IMR-90 (cell line): ENCODE measurements around the gene FAM83E. TPM values are rescaled to one million over a fixed set of nuclear protein-coding genes. Genes with fewer than 3 reads are reported as not detected.

Experiments
- ATAC-seq: fragments of 200-7000 bp; cut with Tn5 transposase; 2 replicates; pipeline ENCODE4 v1.9.1; 2020; ENCODE audit warnings: low read depth, mild to moderate bottlenecking, moderate library complexity
- BruUV-seq: library from RNA; stranded (reverse); fragments of 400-500 nt; replicated peaks from 2 replicates; lab custom pipeline; 2021; lab: Mats Ljungman, UMichigan
- CTCF ChIA-PET: fragments of 300-600 bp; formaldehyde crosslinking; extraction: SDS; loops from one replicate; lab custom pipeline; 2021; ENCODE audit warnings: antibody characterized with exemption; lab: Yijun Ruan, JAX
- POLR2A ChIA-PET: fragments of 300-600 bp; sonication (Branson Sonifier 250); formaldehyde crosslinking; loops from one replicate; lab custom pipeline; 2022; ENCODE audit warnings: antibody characterized with exemption; ENCODE audit not compliant: unreplicated experiment; lab: Charles Lee
- DNase-seq: peaks from one replicate; pipeline ENCODE4 v3.0.0; 2013
- H2AFZ ChIP-seq: replicated peaks from 2 replicates; pipeline ENCODE3; 2013; ENCODE audit warnings: low read length, mild to moderate bottlenecking; ENCODE audit not compliant: poor library complexity
- H2AK5ac ChIP-seq: 2 replicates; pipeline ENCODE4 v1.6.1; 2013; ENCODE audit warnings: low read depth, low read length, inconsistent platforms
- H2AK9ac ChIP-seq: replicated peaks from 2 replicates; pipeline ENCODE3; 2013; ENCODE audit warnings: mild to moderate bottlenecking, low read depth, low read length, moderate library complexity; ENCODE audit not compliant: poor library complexity
- H2BK120ac ChIP-seq: 2 replicates; pipeline ENCODE4 v1.6.1; 2013; ENCODE audit warnings: low read depth, low read length, inconsistent platforms
- H2BK15ac ChIP-seq: 3 replicates; pipeline ENCODE4 v1.6.1; 2013; ENCODE audit warnings: low read depth, low read length, inconsistent platforms
- H2BK20ac ChIP-seq: 2 replicates; pipeline ENCODE4 v1.6.1; 2013; ENCODE audit warnings: low read depth, mild to moderate bottlenecking, inconsistent platforms, low read length, moderate library complexity
- H2BK5ac ChIP-seq: 2 replicates; pipeline ENCODE4 v1.6.1; 2013; ENCODE audit warnings: mild to moderate bottlenecking, low read depth, low read length, inconsistent platforms; ENCODE audit not compliant: poor library complexity, severe bottlenecking
- H3K14ac ChIP-seq: replicated peaks from 2 replicates; pipeline ENCODE4 v1.6.1; 2013; ENCODE audit warnings: low read depth, low read length, inconsistent platforms
- H3K18ac ChIP-seq: 2 replicates; pipeline ENCODE4 v1.6.1; 2013; ENCODE audit warnings: low read depth, low read length, control low read depth
- H3K23ac ChIP-seq: 2 replicates; pipeline ENCODE4 v1.6.1; 2013; ENCODE audit warnings: low read depth, low read length, inconsistent platforms
- H3K27ac ChIP-seq: 2 replicates; pipeline ENCODE4 v1.5.1; 2013; ENCODE audit warnings: mild to moderate bottlenecking, control low read depth, low read length; ENCODE audit not compliant: insufficient read depth
- H3K27me3 ChIP-seq: 2 replicates; pipeline ENCODE4 v1.6.1; 2013; ENCODE audit warnings: low read length; ENCODE audit not compliant: control insufficient read depth, insufficient read depth
- H3K36me3 ChIP-seq: 2 replicates; pipeline ENCODE4 v1.6.1; 2013; ENCODE audit warnings: low read length, mixed read lengths; ENCODE audit not compliant: control insufficient read depth, insufficient read depth
- H3K4ac ChIP-seq: 2 replicates; pipeline ENCODE4 v1.6.1; 2013; ENCODE audit warnings: low read depth, low read length, inconsistent platforms
- H3K4me1 ChIP-seq: 2 replicates; pipeline ENCODE4 v1.6.1; 2013; ENCODE audit warnings: low read length, mixed read lengths; ENCODE audit not compliant: control insufficient read depth, insufficient read depth
- H3K4me2 ChIP-seq: 2 replicates; pipeline ENCODE4 v1.6.1; 2013; ENCODE audit warnings: low read depth, mild to moderate bottlenecking, control low read depth, low read length, moderate library complexity
- H3K4me3 ChIP-seq: 2 replicates; pipeline ENCODE4 v1.5.1; 2013; ENCODE audit warnings: low read depth, mild to moderate bottlenecking, control low read depth, low read length, moderate library complexity; ENCODE audit not compliant: insufficient read depth
- H3K56ac ChIP-seq: 2 replicates; pipeline ENCODE4 v1.6.1; 2013; ENCODE audit warnings: low read length, inconsistent platforms; ENCODE audit not compliant: insufficient read depth; ENCODE audit errors: extremely low read depth
- H3K79me1 ChIP-seq, 2 experiments: 2 replicates each; pipeline ENCODE4 v1.6.1; 2013; ENCODE audit warnings: low read length in 2 of 2, inconsistent platforms in 1 of 2, low read depth in 1 of 2
- H3K9ac ChIP-seq: 2 replicates; pipeline ENCODE4 v1.6.1; 2013; ENCODE audit warnings: low read depth, low read length, control low read depth
- H3K9me1 ChIP-seq: 2 replicates; pipeline ENCODE4 v1.6.1; 2013; ENCODE audit warnings: low read length, inconsistent platforms; ENCODE audit not compliant: insufficient read depth
- H3K9me3 ChIP-seq: 2 replicates; pipeline ENCODE4 v1.6.1; 2013; ENCODE audit warnings: low read length; ENCODE audit not compliant: control insufficient read depth, insufficient read depth
- H4K20me1 ChIP-seq: 2 replicates; pipeline ENCODE4 v1.6.1; 2013; ENCODE audit warnings: low read length, inconsistent platforms; ENCODE audit not compliant: insufficient read depth
- H4K5ac ChIP-seq: 2 replicates; pipeline ENCODE4 v1.6.1; 2013; ENCODE audit warnings: mild to moderate bottlenecking, low read depth, low read length, control low read depth
- H4K8ac ChIP-seq, 2 experiments: 2 replicates each; pipeline ENCODE4 v1.6.1; 2013; ENCODE audit warnings: low read depth in 2 of 2, low read length in 2 of 2, control low read depth in 1 of 2, inconsistent platforms in 1 of 2
- H4K91ac ChIP-seq: 2 replicates; pipeline ENCODE4 v1.6.1; 2013; ENCODE audit warnings: low read depth, low read length, inconsistent platforms; ENCODE audit not compliant: insufficient read depth
- BHLHE40 ChIP-seq: fragments of 150-350 bp; IDR thresholded peaks from 2 replicates; pipeline ENCODE4 v1.6.1; 2016; ENCODE audit warnings: mild to moderate bottlenecking, low read depth, low read length
- CEBPB ChIP-seq: IDR thresholded peaks from 2 replicates; pipeline ENCODE4 v1.6.1; 2012; ENCODE audit warnings: low read depth, low read length, improper control_type of control experiment
- CHD1 ChIP-seq: IDR thresholded peaks from 2 replicates; pipeline ENCODE4 v1.6.1; 2012; ENCODE audit warnings: low read depth, low read length, improper control_type of control experiment
- CTCF ChIP-seq: conservative IDR thresholded peaks from 2 replicates; pipeline ENCODE4 v1.5.1; 2012; ENCODE audit warnings: mild to moderate bottlenecking, low read depth, low read length, improper control_type of control experiment
- FOS ChIP-seq: fragments of 150-350 bp; IDR thresholded peaks from 2 replicates; pipeline ENCODE4 v1.6.1; 2016; ENCODE audit warnings: low read depth, low read length
- MAZ ChIP-seq: IDR thresholded peaks from 2 replicates; pipeline ENCODE4 v1.6.1; 2012; ENCODE audit warnings: low read depth, mild to moderate bottlenecking, low read length, improper control_type of control experiment, moderate library complexity, borderline replicate concordance
- MXI1 ChIP-seq: IDR thresholded peaks from 2 replicates; pipeline ENCODE4 v1.6.1; 2012; ENCODE audit warnings: low read depth, mild to moderate bottlenecking, low read length, moderate library complexity, borderline replicate concordance
- RCOR1 ChIP-seq: IDR thresholded peaks from 2 replicates; pipeline ENCODE4 v1.6.1; 2012; ENCODE audit warnings: mild to moderate bottlenecking, low read length, improper control_type of control experiment; ENCODE audit not compliant: insufficient replicate concordance
- RFX5 ChIP-seq: IDR thresholded peaks from 2 replicates; pipeline ENCODE4 v1.8.0; 2012; ENCODE audit warnings: low read depth, mild to moderate bottlenecking, low read length, moderate library complexity
- SMC3 ChIP-seq: fragments of 150-350 bp; IDR thresholded peaks from 2 replicates; pipeline ENCODE4 v1.6.1; 2016; ENCODE audit warnings: low read depth, mild to moderate bottlenecking, antibody characterized with exemption, low read length, moderate library complexity
- WGBS, 2 experiments: methylation state at CpG; one replicate each; pipeline versions ENCODE4 v1.1.5 to v1.1.7; 2013; ENCODE audit warnings: missing lambda C conversion rate in 2 of 2; ENCODE audit not compliant: insufficient read length in 1 of 2; ENCODE audit errors: extremely low coverage in 2 of 2; 5-methylcytosine and 5-hydroxymethylcytosine counted together
- dilution Hi-C: fragments of 300-500 bp; cut with HindIII; formaldehyde crosslinking; loops from one replicate; pipeline ENCODE4 v1.14.3; 2018; ENCODE audit warnings: low sequenced_read_pairs; ENCODE audit not compliant: unreplicated experiment
- in situ Hi-C: fragments of 300-500 bp; cut with MboI; formaldehyde crosslinking; loops from 3 replicates; pipeline ENCODE4 v1.14.3; 2019; ENCODE audit warnings: low sequenced_read_pairs, inconsistent platforms, mixed read lengths
- intact Hi-C: fragments of 100-400 bp; cut with micrococcal nuclease; formaldehyde crosslinking; loops from 2 replicates; pipeline ENCODE4 v1.10.0; 2022
- polyA plus RNA-seq, 3 experiments: library from polyadenylated mRNA; depleted of rRNA; stranded (reverse); fragments of >200 nt; gene quantifications; 2 replicates each; pipeline ENCODE4 v1.2.3, GENCODE V29; 2012; ENCODE audit warnings: low replicate concordance in 1 of 3
- total RNA-seq: library from RNA; depleted of rRNA; stranded (reverse); fragments of >200 nt; gene quantifications from 2 replicates; pipeline ENCODE4 v1.2.3, GENCODE V29; 2012

The FAM83E gene
- total and polyA plus RNA-seq, 2 of the 4 experiments (the other 2 are of a cell fraction), result 0.05 to 0.36 TPM

- H3K79me1 ChIP-seq, result peaks cover 0 to 14% of the 10 kb centered on the region in 2 experiments; a peak in 3 of 4 replicates
- DNase-seq (no peak), ATAC-seq (no peak)
- H4K20me1 ChIP-seq, result no peaks in the 10 kb centered on the region
- H3K14ac ChIP-seq, result no peak overlapping the region
- H3K4me1 ChIP-seq, result peaks cover 39% of the 10 kb centered on the region
- peaks cover 23% of the 10 kb centered on the region for H3K9me1 ChIP-seq
- no peak overlapping the region for H2BK15ac ChIP-seq
- dilution Hi-C loops (no loop called here), in situ Hi-C loops (no loop called here), intact Hi-C loops (no loop called here)
- H3K4ac ChIP-seq, result no peak overlapping the region
- H2AFZ ChIP-seq, result peak overlapping the region; percentile 46
- no peak overlapping the region for H3K9ac ChIP-seq
- peaks cover 2% of the 10 kb centered on the region; the same call in 1 of the 2 replicates for H3K36me3 ChIP-seq
- ChIA-PET CTCF (no interaction called here), POLR2A (interaction anchor here (0.6 kb wide), 1 partner anchor 213 kb away, joined by 30 read pairs; no protein-coding TSS in a partner anchor)
- H4K91ac ChIP-seq, result no peak overlapping the region
- H2BK20ac ChIP-seq, result no peak overlapping the region
- no peak overlapping the region for H2BK120ac ChIP-seq
- H2BK5ac ChIP-seq, result no peak overlapping the region
- H3K4me3 ChIP-seq, result no peak overlapping the region
- H3K56ac ChIP-seq, result no peak overlapping the region
- H3K27ac ChIP-seq, result no peak overlapping the region
- H3K23ac ChIP-seq, result no peak overlapping the region
- peak overlapping the region in 1 of 2 experiments; percentile 59; a peak in 1 of 4 replicates for H4K8ac ChIP-seq
- no peak overlapping the region for H3K4me2 ChIP-seq
- BruUV-seq, result no TSS peak
- no peak for TF ChIP-seq SMC3
- TF ChIP-seq RCOR1, result no peak
- no peak for TF ChIP-seq CHD1
- TF ChIP-seq RFX5, result no peak
- TF ChIP-seq FOS, result no peak
- no peak for TF ChIP-seq CEBPB
- no peak for TF ChIP-seq BHLHE40
- no peak for TF ChIP-seq MXI1
- TF ChIP-seq CTCF, result no peak
- no peak for TF ChIP-seq MAZ
- H3K9me3 ChIP-seq, result no peaks in the 10 kb centered on the region
- H3K27me3 ChIP-seq, result no peaks in the 10 kb centered on the region
- H4K5ac ChIP-seq, result no peak overlapping the region
- WGBS, 2 experiments, result 60% methylated on average over 1 of the region's 3 CpGs; no CpG with 5 or more reads in 1 of the 2 experiments
- H2AK9ac ChIP-seq, result peak overlapping the region; percentile 79
- H3K18ac ChIP-seq, result no peak overlapping the region
- peak overlapping the region; percentile 51; the same call in 1 of the 2 replicates for H2AK5ac ChIP-seq
Observed at GRCh38 chr19:48631225-48631624, 16.3 kb upstream of the FAM83E start.
